SK-N-SH treated with all-trans-retinoic acid at 6 μM for 48 hours (cell line): ENCODE data around the gene CENPQ.

Experiments
- ARNTL ChIP-seq: fragments of 450-650 bp; formaldehyde crosslinking; IDR thresholded peaks from 2 replicates; pipeline ENCODE4 v1.5.0; 2020; ENCODE audit warnings: low read depth, mild to moderate bottlenecking, moderate library complexity, borderline replicate concordance
- CSDC2 ChIP-seq: fragments of 250-450 bp; sonication (Bioruptor Pico); IDR thresholded peaks from 2 replicates; pipeline ENCODE4 v1.5.0; 2020; ENCODE audit warnings: mild to moderate bottlenecking, moderate library complexity
- TF ChIP-seq, protein P1 (sequence below): fragments of 250-450 bp; sonication (Bioruptor Pico); IDR thresholded peaks from 2 replicates; pipeline ENCODE4 v1.5.0; 2020; ENCODE audit warnings: mild to moderate bottlenecking, moderate library complexity

DNA sequence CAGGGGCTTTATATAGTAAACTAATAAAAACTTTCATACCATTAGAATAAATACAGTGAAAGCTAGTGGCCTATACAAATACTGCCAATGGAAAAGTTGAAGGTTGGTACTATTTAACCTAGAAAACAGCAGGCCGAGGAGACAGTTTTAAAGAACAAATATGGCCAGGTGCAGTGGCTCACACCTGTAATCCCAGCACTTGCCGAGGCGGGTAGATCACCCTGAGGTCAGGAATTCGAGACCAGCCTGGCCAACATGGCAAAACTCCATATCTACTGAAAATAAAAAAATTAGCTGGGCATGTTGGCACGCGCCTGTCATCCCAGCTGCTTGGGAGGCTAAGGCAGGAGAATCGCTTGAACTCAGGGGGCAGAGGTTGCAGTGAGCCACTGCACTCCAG is 61.4 kb downstream of the CENPQ start:
- no peak for TF ChIP-seq CSDC2
- TF ChIP-seq ARNTL (CRISPR knock-in tag) = no peak
- TF ChIP-seq, protein P1, sequence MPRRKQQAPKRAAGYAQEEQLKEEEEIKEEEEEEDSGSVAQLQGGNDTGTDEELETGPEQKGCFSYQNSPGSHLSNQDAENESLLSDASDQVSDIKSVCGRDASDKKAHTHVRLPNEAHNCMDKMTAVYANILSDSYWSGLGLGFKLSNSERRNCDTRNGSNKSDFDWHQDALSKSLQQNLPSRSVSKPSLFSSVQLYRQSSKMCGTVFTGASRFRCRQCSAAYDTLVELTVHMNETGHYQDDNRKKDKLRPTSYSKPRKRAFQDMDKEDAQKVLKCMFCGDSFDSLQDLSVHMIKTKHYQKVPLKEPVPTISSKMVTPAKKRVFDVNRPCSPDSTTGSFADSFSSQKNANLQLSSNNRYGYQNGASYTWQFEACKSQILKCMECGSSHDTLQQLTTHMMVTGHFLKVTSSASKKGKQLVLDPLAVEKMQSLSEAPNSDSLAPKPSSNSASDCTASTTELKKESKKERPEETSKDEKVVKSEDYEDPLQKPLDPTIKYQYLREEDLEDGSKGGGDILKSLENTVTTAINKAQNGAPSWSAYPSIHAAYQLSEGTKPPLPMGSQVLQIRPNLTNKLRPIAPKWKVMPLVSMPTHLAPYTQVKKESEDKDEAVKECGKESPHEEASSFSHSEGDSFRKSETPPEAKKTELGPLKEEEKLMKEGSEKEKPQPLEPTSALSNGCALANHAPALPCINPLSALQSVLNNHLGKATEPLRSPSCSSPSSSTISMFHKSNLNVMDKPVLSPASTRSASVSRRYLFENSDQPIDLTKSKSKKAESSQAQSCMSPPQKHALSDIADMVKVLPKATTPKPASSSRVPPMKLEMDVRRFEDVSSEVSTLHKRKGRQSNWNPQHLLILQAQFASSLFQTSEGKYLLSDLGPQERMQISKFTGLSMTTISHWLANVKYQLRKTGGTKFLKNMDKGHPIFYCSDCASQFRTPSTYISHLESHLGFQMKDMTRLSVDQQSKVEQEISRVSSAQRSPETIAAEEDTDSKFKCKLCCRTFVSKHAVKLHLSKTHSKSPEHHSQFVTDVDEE (CRISPR knock-in tag) = no peak
